ENCODE measurements around the gene RIBC2.
A peak's percentile ranks its signal among the peaks of the same experiment; 100 is the strongest.
"Not testable (repeated sequence)": the region's sequence is repeated elsewhere in the genome, so short reads cannot be mapped to it uniquely, and the experiment has no call there.

RIBC2 gene

GRCh38 chr22:45450101-45450785 lies 36.8 kb downstream of the RIBC2 start:
- no peak for DNase-seq (ENCODE audit: low read depth)

GRCh38 chr22:45450921-45451651 lies 37.6 kb downstream of the RIBC2 start:
- DNase-seq (ENCODE audit: low read depth), result peak; percentile 97

DNA sequence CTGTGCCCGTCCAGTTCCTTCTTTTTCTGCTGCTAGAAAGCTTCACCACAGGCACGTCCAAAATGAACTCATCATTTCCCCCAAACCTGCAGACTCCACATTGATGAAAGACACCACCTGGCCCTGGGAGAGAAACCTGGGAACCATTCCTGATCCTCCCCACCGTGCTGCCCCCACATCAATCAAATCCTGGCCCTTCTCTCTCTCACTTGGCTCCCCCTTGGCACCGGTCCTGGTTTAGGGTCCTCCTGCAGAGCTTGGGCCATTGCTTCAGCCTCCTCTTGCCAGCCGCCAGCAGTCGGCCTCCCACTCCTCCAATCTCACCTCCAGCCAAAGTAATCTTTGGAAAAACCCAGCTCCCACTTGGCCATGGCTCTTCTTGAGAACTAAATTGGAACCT lies 38.5 kb downstream of the RIBC2 start:
- DNase-seq (ENCODE audit: low read depth), result no peak

DNA sequence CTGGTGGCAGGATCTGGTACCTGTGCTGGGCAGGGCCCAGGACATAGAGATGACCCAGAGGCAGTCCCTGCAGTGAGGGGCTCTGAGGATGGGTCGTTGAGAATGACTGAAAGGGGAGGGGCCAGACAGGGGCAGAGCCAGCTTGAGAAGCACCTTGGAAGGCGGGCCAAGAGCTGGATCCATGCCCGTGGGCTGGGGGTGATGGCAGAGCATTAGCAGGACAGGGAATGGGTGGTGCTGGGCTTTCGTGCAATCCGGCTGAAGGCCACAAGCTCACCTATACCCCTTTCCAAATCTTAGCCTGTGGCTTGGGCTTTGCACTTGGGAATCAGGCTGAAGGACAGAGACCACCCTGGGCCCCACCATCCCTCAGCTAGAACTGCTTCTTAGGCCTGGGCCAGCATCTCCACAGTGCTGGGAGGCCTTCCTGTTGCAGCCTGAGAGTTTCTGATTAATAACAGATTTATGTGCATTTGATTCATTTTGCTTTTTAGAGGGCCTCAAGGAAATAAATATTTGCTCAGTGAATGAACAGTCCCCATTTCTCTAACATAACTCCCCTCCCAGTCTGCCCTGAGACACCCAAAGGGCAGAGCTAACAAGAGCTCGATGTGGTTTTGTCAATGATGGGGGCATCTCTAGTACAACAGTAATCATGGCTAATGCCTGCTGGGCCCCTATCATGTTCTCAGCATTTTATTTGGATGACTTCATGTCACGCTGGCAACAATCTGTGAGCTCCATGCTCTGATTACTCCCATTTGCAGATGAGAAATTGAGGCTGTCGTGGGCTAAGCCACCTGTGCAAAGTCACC lies 39.3 kb downstream of the RIBC2 start:
- no peak for DNase-seq (ENCODE audit: low read depth)

DNA sequence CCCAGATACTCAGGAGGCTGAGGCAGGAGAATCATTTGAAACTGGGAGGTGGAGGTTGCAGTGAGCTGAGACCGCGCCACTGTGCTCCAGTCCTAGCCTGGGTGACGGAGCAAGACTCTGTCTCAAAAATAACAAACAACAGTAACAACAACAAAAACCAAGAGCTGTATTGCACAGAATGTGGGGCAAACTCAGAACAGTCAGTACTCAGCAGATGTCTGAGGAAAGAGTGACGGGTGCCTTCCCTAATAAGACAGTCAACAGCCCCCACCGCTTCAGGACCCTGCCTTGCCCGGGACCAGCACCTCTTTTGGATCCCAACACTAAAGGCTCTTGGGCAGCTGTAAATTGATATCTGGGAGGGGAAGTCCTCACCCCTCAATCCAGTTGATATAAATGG lies 40.3 kb downstream of the RIBC2 start:
- DNase-seq (ENCODE audit: low read depth), result no peak

- peak; percentile 69 for DNase-seq (ENCODE audit: low read depth)
Observed at GRCh38 chr22:45454275-45454674, 40.8 kb downstream of the RIBC2 start.

GRCh38 chr22:45455212-45455611 lies 41.7 kb downstream of the RIBC2 start:
- DNase-seq (ENCODE audit: low read depth), result no peak

GRCh38 chr22:45455621-45456020 lies 42.1 kb downstream of the RIBC2 start:
- no peak for DNase-seq (ENCODE audit: low read depth)

DNA sequence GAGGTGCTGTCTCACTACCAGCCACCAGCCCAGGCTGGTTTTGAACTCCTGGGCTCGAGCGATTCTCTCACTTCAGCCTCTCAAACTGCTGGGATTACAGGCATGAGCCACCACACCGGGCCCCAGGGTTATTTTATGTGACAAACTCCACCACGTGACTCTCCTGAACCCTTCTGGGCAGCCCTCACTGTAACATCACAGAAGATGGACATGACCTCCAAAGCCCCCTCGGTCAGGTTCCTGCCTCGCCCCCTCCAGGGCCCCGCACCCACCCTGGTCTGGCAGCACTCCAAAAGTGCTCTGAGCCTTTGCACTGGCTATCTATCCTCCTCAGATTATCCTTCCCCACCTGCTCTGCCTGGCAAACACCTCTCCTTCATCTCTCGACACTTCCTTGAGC lies 43.3 kb downstream of the RIBC2 start:
- no peak for DNase-seq (ENCODE audit: low read depth)

DNA sequence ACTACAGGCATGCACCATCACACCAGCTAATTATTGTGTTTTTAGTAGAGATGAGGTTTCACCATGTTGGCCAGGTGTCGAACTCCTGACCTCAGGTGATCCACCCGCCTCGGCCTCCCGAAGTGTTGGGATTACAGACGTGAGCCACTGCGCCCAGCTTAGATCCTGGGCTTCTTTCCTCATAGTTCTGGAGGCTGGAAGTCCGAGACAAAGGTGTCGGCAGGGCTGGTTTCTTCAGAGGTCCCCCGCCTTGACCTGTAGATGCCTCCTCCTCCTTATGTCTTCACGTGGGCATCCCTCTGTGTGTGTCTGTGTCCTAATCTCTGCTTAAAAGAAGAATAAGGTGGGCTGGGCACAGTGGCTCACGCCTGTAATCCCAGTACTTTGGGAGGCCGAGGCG lies 45.0 kb downstream of the RIBC2 start:
- no peak for DNase-seq (ENCODE audit: low read depth)

DNA sequence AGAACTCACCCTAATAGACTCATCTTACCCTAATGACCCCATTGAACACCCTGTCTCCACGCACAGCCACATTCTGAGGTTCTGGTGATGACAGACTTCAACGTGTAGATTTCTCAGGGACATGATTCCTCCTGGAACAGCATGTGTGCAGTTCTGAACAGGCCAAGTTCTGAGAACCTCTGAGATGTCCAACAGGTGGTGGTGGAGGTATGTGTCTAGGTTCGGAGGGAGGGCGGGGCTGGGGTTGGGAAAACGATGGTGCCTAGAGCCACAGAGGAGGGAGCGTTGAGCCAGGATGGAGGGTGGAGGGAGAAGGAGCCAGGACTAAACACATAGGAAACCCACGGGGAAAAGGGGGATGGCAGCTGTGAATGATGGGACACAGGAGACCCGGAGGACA lies 45.7 kb downstream of the RIBC2 start:
- no peak for DNase-seq (ENCODE audit: low read depth)

GRCh38 chr22:45460288-45461109 lies 47.0 kb downstream of the RIBC2 start:
- DNase-seq (ENCODE audit: low read depth), result no peak

GRCh38 chr22:45462034-45462655 lies 48.7 kb downstream of the RIBC2 start:
- no peak for DNase-seq (ENCODE audit: low read depth)

DNA sequence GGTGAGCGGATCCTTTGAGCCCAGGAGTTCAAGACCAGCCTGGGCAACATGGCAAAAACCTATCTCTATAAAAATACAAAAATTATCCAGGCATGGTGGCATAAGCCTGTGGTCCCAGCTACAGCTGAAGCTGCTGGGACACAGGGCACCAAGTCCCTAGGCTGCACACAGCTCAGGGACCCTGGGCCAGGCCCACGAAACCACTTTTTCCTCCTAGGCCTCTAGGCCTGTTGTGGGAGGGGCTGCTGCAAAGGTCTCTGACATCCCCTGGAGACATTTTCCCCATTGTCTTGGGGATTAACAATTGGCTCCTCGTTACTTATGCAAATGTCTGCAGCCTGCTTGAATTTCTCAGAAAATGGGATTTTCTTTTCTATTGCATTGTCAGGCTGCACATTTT lies 50.2 kb downstream of the RIBC2 start:
- not testable (repeated sequence) for DNase-seq (ENCODE audit: low read depth)

DNA sequence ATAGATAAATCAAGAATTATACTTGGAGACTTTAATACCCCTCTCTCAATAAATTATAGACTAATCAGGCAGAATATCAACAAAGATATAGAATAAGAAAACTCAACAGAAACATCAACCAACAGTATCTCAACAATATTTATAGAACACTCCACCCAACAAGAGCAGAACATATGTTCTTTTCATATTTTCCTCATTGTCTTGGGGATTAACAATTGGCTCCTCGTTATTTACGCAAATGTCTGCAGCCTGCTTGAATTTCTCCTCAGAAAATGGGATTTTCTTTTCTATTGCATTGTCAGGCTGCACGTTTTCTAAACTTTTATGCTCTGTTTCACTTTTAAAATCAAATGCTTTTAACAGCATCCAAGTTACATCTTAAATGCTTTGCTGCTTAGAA lies 52.1 kb downstream of the RIBC2 start:
- DNase-seq (ENCODE audit: low read depth), result no peak

- DNase-seq (ENCODE audit: low read depth), result no peak
Observed at GRCh38 chr22:45468872-45469271, 55.4 kb downstream of the RIBC2 start.

DNA sequence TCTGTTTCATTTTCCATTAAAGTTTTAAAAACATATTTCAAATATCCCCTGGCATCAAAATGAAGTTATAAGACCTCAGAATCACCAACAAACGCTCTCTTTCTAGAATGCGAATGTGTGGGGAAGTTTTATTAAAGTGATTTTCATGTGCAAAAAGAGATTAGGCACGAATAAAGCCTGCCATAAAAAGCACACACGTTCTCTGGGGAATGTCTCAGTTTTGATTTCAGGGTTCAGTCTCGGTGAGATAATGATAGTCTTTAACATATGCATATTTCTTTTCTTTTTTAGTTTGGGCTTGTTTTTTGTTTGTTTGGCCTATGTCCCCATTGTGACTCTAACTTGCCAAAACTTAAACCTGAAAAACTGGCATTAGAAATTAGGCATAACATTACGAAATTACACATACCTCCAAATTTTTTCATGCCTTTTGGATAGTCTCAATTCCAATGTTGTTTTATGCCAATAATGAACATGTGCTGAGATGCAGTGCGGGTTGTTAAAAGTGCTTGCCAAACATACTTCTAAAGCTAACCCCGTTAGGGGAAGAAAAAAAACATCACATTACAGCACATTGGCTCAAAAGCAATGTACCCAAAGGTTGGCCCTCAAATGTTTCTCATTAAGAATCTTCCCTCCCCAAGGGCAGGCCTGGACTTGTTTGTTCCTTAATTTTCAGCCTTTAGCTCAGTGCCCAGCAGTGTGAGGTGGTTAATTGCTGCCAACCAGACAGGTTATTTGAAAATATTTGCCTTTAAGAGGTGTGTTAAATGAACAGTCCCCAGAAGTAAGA lies 56.0 kb downstream of the RIBC2 start:
- DNase-seq (ENCODE audit: low read depth), result peak; percentile 69

DNA sequence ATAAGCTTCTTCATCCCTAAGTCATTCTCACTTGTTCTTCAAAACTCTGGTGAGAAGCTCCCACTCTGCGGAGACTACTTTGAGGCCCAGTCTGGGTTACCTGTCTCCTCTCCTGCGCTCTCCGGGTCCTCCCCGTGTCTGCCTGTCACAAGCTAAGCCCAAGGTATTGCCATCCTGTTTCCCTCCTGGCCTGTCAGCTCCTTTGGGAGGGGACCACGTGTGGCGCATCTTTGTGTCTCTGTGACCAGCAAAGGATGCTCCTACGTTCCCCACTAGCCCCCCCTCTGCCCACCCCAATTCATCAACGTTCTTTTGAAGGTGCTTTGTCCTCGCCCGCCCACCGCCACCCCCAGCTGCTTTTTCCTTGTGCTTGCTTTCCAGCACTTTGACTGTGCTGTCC lies 57.4 kb downstream of the RIBC2 start:
- no peak for DNase-seq (ENCODE audit: low read depth)

DNA sequence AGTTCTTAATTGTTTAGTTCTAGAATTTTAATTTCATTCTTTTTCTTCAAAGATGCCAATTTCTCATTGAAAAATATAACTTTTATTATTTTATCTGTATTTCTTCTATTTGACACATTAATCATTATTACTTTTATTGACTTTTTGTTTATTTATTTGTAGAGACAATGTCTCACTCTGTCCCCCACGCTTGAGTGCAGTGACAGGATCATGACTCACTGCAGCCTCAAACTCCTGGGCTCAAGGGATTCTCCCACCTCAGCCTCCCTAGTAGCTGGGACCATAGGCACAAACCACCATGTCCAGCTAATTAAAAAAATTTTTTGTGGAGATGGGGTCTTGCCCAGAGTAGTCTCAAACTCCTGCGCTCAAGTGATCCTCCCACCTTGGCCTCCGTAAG lies 58.9 kb downstream of the RIBC2 start:
- no peak for DNase-seq (ENCODE audit: low read depth)

DNA sequence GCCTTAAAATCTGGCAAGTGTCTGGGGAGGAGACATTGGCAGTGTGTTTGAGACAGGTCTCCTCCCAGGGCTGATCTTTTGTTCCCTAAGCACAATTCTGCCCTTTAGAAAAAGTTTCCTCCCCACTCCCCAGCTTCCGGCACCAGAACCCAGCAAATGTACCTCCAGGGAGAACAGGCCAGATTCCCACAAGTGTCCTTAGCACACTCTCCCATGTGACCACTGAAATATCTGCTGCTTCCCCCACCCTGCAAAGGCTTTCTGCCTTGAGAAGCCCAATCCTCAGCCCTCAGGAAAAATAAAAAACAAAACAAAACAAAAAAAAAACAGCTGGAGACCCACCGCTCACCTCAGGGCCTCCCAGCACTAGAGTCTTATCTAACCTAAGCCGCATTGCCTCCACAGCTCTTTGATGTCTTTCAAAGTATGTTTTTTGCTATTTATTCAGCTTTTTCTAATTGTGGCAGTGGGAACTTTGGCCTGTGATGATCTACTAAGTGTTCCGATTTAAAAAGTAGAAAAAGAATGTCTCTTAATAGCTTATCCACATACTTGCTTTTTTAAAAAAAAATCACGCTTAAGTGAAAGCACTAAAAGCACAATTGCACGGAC lies 60.2 kb downstream of the RIBC2 start:
- no peak for DNase-seq (ENCODE audit: low read depth)

Measured in GM04503 (cell line).